ENCODE results near the gene THPO.

The THPO gene

DNA sequence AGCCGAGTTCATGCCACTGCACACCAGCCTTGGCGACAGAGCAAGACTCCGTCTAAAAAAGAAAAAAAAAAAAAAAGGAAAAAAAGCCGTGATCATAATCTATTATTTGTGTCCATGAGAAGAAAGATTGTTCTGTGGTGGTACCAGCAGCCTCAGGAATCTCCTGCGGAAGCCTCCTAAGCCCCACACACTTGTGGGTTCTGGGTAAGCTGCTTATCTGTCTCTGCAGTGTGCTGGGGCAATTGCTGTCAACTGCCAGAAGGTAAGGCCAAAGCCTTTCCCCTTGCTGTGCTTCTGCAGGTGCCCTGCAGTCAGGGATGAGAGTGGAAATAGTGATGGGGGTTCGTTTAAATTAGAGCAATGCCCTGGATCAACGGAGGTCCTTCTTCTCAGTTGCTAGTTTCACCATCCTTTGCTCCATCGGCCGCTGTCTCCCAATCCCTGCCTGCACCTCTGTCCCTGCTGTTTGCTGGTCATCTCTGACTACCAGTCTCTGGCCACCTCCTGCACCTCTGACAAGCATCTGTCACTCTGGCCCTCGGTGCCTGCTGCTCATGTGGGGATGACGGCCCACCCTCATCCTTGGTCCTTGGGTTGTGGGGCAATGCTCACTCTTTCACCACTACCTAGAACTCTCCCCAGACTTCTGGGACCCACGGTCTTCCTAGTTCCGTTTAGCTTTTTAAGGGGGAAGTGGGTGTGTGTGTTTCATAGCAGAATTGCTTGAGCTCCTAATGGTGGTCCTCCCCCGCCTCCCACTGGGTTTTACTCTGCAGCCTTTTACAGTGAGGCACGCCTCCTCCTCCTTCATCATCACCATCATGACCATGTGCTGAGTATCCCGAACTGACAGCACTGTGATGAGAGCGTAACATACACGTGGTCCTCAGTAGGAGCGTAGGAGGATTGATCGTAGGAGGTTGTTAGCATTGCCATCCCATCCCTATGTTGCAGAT is 27.3 kb upstream of the THPO start:
- Histone ChIP-seq H3K9me3 (no peaks in the 10 kb centered on the region), H3K27me3 (no peaks in the 10 kb centered on the region), H4K20me1 (no peaks in the 10 kb centered on the region), H3K9ac (no peak overlapping the region), H3K27ac (no peak overlapping the region), H3K36me3 (no peaks in the 10 kb centered on the region), H3K4me2 (no peak overlapping the region), H3K4me1 (no peaks in the 10 kb centered on the region), H3K4me3 (no peak overlapping the region)
- TF ChIP-seq Cebpa-rat (IDR thresholded peaks at IDR 0.05) = no peak

- H3K9me3 ChIP-seq = no peaks in the 10 kb centered on the region
- H3K9ac ChIP-seq = no peak overlapping the region
- H3K36me3 ChIP-seq = no peaks in the 10 kb centered on the region
- no peak overlapping the region for H3K4me3 ChIP-seq
- no peak for TF ChIP-seq Cebpa-rat (IDR thresholded peaks at IDR 0.05)
- no peaks in the 10 kb centered on the region for H3K27me3 ChIP-seq
- H3K27ac ChIP-seq = no peak overlapping the region
- no peaks in the 10 kb centered on the region for H4K20me1 ChIP-seq
- no peaks in the 10 kb centered on the region for H3K4me1 ChIP-seq
- H3K4me2 ChIP-seq = no peak overlapping the region
Measured at GRCh38 chr3:184399410-184399809, 21.4 kb upstream of the THPO start.

- H3K27me3 ChIP-seq = no peaks in the 10 kb centered on the region
- no peak overlapping the region for H3K4me2 ChIP-seq
- H3K36me3 ChIP-seq = no peaks in the 10 kb centered on the region
- no peak overlapping the region for H3K27ac ChIP-seq
- H3K9ac ChIP-seq = no peak overlapping the region
- no peak for TF ChIP-seq Cebpa-rat (IDR thresholded peaks at IDR 0.05)
- no peak overlapping the region for H3K4me3 ChIP-seq
- H4K20me1 ChIP-seq = no peaks in the 10 kb centered on the region
- no peaks in the 10 kb centered on the region for H3K4me1 ChIP-seq
- no peaks in the 10 kb centered on the region for H3K9me3 ChIP-seq
Measured at GRCh38 chr3:184395320-184395660, 17.3 kb upstream of the THPO start.

GRCh38 chr3:184391266-184391665 is 13.3 kb upstream of the THPO start:
- no peak overlapping the region for H3K27ac ChIP-seq
- H3K27me3 ChIP-seq = no peaks in the 10 kb centered on the region
- no peaks in the 10 kb centered on the region for H4K20me1 ChIP-seq
- H3K9ac ChIP-seq = no peak overlapping the region
- no peaks in the 10 kb centered on the region for H3K36me3 ChIP-seq
- no peak for TF ChIP-seq Cebpa-rat (IDR thresholded peaks at IDR 0.05)
- no peak overlapping the region for H3K4me2 ChIP-seq
- H3K4me3 ChIP-seq = no peak overlapping the region
- H3K9me3 ChIP-seq = no peaks in the 10 kb centered on the region
- H3K4me1 ChIP-seq = no peaks in the 10 kb centered on the region

- Histone ChIP-seq H3K4me3 (no peak overlapping the region), H3K27ac (no peak overlapping the region), H3K4me2 (no peak overlapping the region), H3K9ac (no peak overlapping the region), H3K9me3 (no peaks in the 10 kb centered on the region), H3K36me3 (no peaks in the 10 kb centered on the region), H3K27me3 (no peaks in the 10 kb centered on the region), H4K20me1 (no peaks in the 10 kb centered on the region), H3K4me1 (no peaks in the 10 kb centered on the region)
- no peak for TF ChIP-seq Cebpa-rat (IDR thresholded peaks at IDR 0.05)
Measured at GRCh38 chr3:184389935-184390528, 12.0 kb upstream of the THPO start.

GRCh38 chr3:184389384-184389783 is 11.4 kb upstream of the THPO start:
- no peak overlapping the region for H3K9ac ChIP-seq
- H3K36me3 ChIP-seq = no peaks in the 10 kb centered on the region
- no peaks in the 10 kb centered on the region for H3K4me1 ChIP-seq
- no peaks in the 10 kb centered on the region for H4K20me1 ChIP-seq
- no peaks in the 10 kb centered on the region for H3K9me3 ChIP-seq
- H3K27me3 ChIP-seq = no peaks in the 10 kb centered on the region; the same call in 1 of the 2 replicates
- H3K27ac ChIP-seq = no peak overlapping the region
- H3K4me3 ChIP-seq = no peak overlapping the region
- TF ChIP-seq Cebpa-rat (IDR thresholded peaks at IDR 0.05) = no peak
- H3K4me2 ChIP-seq = no peak overlapping the region

DNA sequence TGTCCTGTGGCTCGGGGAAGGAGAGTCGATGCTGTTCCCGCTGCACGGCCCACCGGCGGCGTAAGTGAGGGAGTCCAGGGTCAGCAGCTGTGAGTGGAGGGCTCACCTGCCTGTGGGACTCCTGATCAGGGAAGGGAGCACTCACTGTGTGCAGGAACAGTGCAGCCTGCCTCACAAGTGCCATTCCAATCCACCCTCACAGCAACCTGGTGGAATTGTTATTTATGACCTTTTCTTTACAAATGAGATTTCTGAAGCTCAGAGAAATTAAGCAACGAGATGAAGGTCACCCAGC is 10.9 kb upstream of the THPO start:
- Histone ChIP-seq H3K4me3 (no peak overlapping the region), H3K4me1 (no peaks in the 10 kb centered on the region), H3K36me3 (no peaks in the 10 kb centered on the region), H4K20me1 (no peaks in the 10 kb centered on the region), H3K9me3 (no peaks in the 10 kb centered on the region), H3K4me2 (no peak overlapping the region), H3K27ac (no peak overlapping the region), H3K9ac (no peak overlapping the region), H3K27me3 (no peaks in the 10 kb centered on the region; the same call in 1 of the 2 replicates)
- no peak for TF ChIP-seq Cebpa-rat (IDR thresholded peaks at IDR 0.05)

DNA sequence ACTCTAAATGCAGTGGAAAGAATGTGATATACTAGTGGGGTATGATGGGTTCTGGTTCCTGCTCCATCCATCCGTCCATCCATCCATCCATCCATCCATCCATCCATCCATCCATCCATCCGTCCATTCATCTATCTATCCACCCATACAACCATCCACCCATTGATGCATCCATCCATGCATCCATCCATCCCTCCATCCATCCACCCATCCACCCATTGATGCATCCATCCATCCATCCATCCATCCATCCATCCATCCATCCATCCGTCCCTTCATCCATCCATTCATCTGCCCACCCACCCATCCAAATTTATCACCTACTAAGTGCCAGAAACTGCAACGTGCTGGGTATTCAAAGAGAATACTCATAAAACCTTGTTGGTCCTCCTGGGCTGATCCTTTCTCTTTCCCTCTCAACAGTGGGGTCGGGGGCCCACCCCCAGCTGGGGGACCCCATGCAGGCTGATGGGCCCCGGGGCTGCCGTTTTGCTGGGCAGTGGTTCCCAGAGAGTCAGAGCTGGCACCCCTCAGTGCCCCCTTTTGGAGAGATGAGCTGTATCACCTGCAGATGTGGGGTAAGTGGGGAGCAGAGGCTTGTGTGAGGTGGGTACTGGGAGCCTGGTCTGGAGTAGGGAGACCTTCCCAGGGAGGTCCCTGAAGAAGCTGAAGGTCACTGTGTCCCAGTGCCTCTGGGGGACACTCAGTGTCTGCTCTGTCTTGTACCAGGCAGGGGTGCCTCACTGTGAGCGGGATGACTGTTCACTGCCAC is 10.3 kb upstream of the THPO start:
- H3K36me3 ChIP-seq = no peaks in the 10 kb centered on the region
- H4K20me1 ChIP-seq = no peaks in the 10 kb centered on the region
- no peaks in the 10 kb centered on the region for H3K4me1 ChIP-seq
- no peak overlapping the region for H3K4me2 ChIP-seq
- H3K9me3 ChIP-seq = no peaks in the 10 kb centered on the region
- no peak overlapping the region for H3K4me3 ChIP-seq
- no peak overlapping the region for H3K9ac ChIP-seq
- H3K27ac ChIP-seq = no peak overlapping the region
- peaks cover 2% of the 10 kb centered on the region for H3K27me3 ChIP-seq
- TF ChIP-seq Cebpa-rat (IDR thresholded peaks at IDR 0.05) = no peak

DNA sequence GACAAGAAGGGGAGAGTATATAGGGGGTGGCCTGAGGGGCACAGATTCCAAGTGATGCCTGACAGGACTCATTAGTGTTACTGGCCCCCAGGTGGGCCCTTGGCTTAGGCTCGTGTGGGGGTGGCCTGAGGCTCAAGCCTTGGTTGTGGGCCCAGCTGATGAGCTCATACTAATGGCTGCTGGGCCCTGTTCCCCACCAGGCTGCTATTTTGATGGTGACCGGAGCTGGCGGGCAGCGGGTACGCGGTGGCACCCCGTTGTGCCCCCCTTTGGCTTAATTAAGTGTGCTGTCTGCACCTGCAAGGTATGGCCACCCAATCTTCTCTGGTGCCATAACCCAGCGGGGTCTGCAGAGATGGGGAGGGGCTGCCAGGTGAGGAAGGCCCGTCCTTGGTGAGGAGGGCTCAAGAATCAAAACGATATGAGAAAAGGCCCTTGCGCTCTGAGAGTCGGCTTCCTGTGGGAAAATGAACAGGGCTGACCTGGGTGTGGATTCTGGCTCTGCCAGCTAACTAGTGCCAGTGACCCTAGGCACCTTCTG is 9.2 kb upstream of the THPO start:
- Histone ChIP-seq H3K4me3 (no peak overlapping the region), H3K4me1 (no peaks in the 10 kb centered on the region), H3K4me2 (no peak overlapping the region), H3K27ac (no peak overlapping the region), H3K36me3 (no peaks in the 10 kb centered on the region), H3K9me3 (no peaks in the 10 kb centered on the region), H3K9ac (no peak overlapping the region), H4K20me1 (peaks cover 6% of the 10 kb centered on the region; the same call in 1 of the 2 replicates), H3K27me3 (peaks cover 13% of the 10 kb centered on the region)
- TF ChIP-seq Cebpa-rat (IDR thresholded peaks at IDR 0.05) = no peak

Measured in BLaER1 (cell line).